Measurements from ENCODE around the gene P2RX3. TPM values are rescaled to one million over a fixed set of nuclear protein-coding genes. Genes with fewer than 3 reads are reported as not detected.
"Not testable (repeated sequence)": the region's sequence is repeated elsewhere in the genome, so short reads cannot be mapped to it uniquely, and the experiment has no call there.

Gene P2RX3
- total and polyA plus RNA-seq, 4 experiments from 2014 or later, result not detected

DNA sequence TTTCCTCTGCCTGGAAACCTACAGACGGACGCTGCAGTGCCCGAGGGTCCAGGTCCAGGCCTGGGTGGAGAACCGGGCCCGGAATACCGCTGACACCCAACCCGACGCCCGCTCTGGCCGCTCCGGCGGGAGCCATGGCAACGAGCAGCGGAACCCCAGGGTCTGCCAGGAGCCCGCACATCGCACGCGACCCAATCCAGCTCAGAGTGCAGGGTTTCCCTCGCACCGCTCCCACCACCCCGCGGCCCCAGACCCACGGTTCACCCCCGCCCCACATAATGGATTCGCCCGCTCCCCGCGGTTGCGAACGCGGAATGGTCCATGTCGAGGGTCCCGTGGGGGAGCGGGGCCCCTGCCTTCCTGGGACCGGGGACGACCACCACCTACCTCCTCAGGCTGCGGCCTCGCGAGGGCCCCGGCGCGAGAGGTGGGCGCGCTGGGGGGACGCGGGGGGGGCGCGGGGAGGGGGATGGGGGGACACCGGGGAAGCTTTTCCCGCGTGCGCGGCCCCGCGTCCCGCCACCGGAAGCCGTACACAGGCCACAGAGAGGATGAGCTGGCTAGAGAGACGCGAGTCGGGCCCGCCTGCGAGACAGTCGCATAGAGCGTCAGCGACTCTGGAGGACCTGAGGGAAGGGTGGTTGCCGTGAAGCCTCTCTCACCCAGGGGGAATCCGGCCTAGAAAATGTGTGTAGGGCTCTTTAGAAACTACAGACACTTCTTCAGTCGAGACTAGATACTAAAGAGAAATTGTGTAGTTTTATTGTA, 2.6 kb upstream of the P2RX3 start, which contains the start of gene SSRP1:
Gene SSRP1, minus strand, starts transcription at position 550 of the 768 bp plus-strand sequence. CDS start 771 bp downstream, outside the sequence.
- DNase-seq, result peak; percentile 87 to 92 (median 88)
- Mint-ChIP-seq H3K36me3 (peaks cover 27 to 47% of the 10 kb centered on the region in 2 donors), H3K4me3 (peak within 1 kb of the TSS; percentile 86 to 98 (median 94)), H3K9me3 (peaks cover 0 to 2% (median 0%) of the 10 kb centered on the region in 8 donors), H3K4me1 (peaks cover 23 to 29% (median 25%) of the 10 kb centered on the region in 4 donors), H3K27ac (peak within 1 kb of the TSS; percentile 96 to 99 (median 98)), H3K27me3 (no peaks in the 10 kb centered on the region)
- ChIA-PET POLR2A (ENCODE audit: partially characterized antibody) (interaction anchor here (0.7 to 6.6 kb wide), 14 partner anchors 10 to 1242 kb away, joined by 3 to 128 read pairs (median 4); partner anchors contain the start of genes MED19, SELENOH, SLC43A3 and TIMM10), CTCF (ENCODE audit: partially characterized antibody) (interaction anchor here (0.7 to 4.0 kb wide), 4 partner anchors 10 to 192 kb away, joined by 3 to 33 read pairs (median 14); partner anchors contain the start of gene TNKS1BP1)
- Histone ChIP-seq H3K9me3 (ENCODE audit: control insufficient read depth in 1 of 2, low read length in 2 of 2) (no peaks in the 10 kb centered on the region), H3K36me3 (ENCODE audit: insufficient read depth, low read length) (peaks cover 32% of the 10 kb centered on the region), H3K4me3 (ENCODE audit: low read length in 2 of 2) (peak within 1 kb of the TSS; percentile 55 to 87), H3K27ac (ENCODE audit: low read depth, low read length) (peak within 1 kb of the TSS; percentile 85), H3K27me3 (ENCODE audit: insufficient read depth, low read length) (no peaks in the 10 kb centered on the region), H3K4me1 (ENCODE audit: insufficient read depth, low read length) (peaks cover 25% of the 10 kb centered on the region)
- intact Hi-C loops (cut with micrococcal nuclease), result loop anchor here (1.0 to 2.0 kb wide), 5 partner anchors 10 to 1243 kb away; partner anchors contain the start of genes MED19, SELENOH, TIMM10 and TMX2

DNA sequence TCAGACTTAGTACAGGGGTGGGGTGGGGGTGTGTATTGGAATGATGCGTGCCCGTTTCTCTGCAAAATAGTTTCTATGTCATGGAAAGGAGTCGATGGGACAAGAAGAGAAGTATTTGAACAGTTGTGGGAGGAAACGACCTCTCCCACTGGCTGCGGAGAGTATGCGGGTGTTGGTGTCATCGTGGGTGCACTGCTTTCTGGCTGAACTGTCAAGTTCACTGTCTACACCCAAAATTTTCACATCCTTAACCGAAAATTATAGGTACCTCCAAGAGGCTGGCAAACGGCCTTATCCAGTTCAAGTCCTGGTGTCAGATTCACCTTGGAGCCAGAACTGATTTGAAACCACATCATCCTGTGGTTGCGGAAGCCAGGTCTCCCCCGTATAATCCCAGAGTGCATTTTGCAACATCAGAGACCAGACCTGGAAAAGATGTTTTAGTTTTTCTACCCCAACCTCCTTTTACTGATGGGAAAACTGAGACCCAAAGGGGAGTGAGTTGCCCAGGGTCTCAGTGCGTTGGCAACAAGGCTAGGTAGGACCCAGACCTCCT, 2.0 kb upstream of the P2RX3 start:
- peak overlapping the region; percentile 96 to 99 (median 98) for H3K27ac Mint-ChIP-seq
- POLR2A ChIA-PET (ENCODE audit: partially characterized antibody), result interaction anchor here (0.6 to 6.6 kb wide), 12 partner anchors 9 to 1242 kb away, joined by 3 to 128 read pairs (median 4); partner anchors contain the start of genes SELENOH, SLC43A3, TIMM10 and TNKS1BP1
- Histone ChIP-seq H3K27ac (ENCODE audit: low read depth, low read length) (peak overlapping the region; percentile 85), H3K9me3 (ENCODE audit: control insufficient read depth in 1 of 2, low read length in 2 of 2) (no peaks in the 10 kb centered on the region), H3K4me3 (ENCODE audit: low read length in 2 of 2) (peak overlapping the region; percentile 55 to 87), H3K27me3 (ENCODE audit: insufficient read depth, low read length) (no peaks in the 10 kb centered on the region), H3K4me1 (ENCODE audit: insufficient read depth, low read length) (peaks cover 25% of the 10 kb centered on the region), H3K36me3 (ENCODE audit: insufficient read depth, low read length) (peaks cover 25% of the 10 kb centered on the region)
- H3K9me3 Mint-ChIP-seq, result peaks cover 0 to 2% (median 0%) of the 10 kb centered on the region in 8 donors
- no peaks in the 10 kb centered on the region for H3K27me3 Mint-ChIP-seq
- CTCF ChIA-PET (ENCODE audit: partially characterized antibody), result interaction anchor here (0.6 to 4.0 kb wide), 8 partner anchors 10 to 308 kb away, joined by 3 to 33 read pairs (median 5); partner anchors contain the start of gene TNKS1BP1
- peak overlapping the region; percentile 86 to 98 (median 93) for H3K4me3 Mint-ChIP-seq
- H3K36me3 Mint-ChIP-seq, result peaks cover 21 to 40% of the 10 kb centered on the region in 2 donors
- peaks cover 23 to 29% (median 25%) of the 10 kb centered on the region in 4 donors for H3K4me1 Mint-ChIP-seq
- intact Hi-C loops (cut with micrococcal nuclease), result no loop called here
- DNase-seq, result no peak

DNA sequence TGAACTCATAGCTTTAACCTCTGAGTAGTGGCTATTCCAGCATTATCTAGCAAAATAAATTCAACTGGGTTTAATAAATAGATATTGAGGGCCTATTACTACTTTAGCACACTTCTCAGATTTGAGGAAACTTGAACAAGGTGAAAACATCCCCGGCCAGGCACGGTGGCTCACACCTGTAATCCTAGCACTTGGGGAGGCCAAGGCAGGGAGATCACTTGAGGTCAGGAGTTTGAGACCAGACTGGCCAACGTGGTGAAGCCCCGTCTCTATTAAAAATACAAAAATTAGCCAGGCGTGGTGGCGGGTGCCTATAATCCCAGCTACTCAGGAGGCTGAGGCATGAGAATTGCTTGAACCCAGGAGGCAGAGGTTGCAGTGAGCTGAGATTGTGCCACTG, 1.3 kb upstream of the P2RX3 start:
- peak overlapping the region; percentile 96 to 99 (median 98) for H3K27ac Mint-ChIP-seq
- H3K9me3 Mint-ChIP-seq; intact Hi-C loops (cut with micrococcal nuclease); H3K4me3 ChIP-seq (ENCODE audit: low read length in 2 of 2); DNase-seq; H3K9me3 ChIP-seq (ENCODE audit: control insufficient read depth in 1 of 2, low read length in 2 of 2); H3K27me3 Mint-ChIP-seq; H3K27me3 ChIP-seq (ENCODE audit: insufficient read depth, low read length): not testable (repeated sequence)
- H3K4me1 ChIP-seq (ENCODE audit: insufficient read depth, low read length), result peaks cover 25% of the 10 kb centered on the region
- H3K27ac ChIP-seq (ENCODE audit: low read depth, low read length), result peak overlapping the region; percentile 85
- peaks cover 15 to 34% of the 10 kb centered on the region in 2 donors for H3K36me3 Mint-ChIP-seq
- peaks cover 18% of the 10 kb centered on the region for H3K36me3 ChIP-seq (ENCODE audit: insufficient read depth, low read length)
- CTCF ChIA-PET (ENCODE audit: partially characterized antibody), result interaction anchor here (0.6 to 4.0 kb wide), 9 partner anchors 11 to 307 kb away, joined by 3 to 33 read pairs (median 6); partner anchors contain the start of gene TNKS1BP1
- H3K4me3 Mint-ChIP-seq, result peak overlapping the region in 7 of 8 donors; percentile 86 to 98 (median 93)
- peaks cover 23 to 29% (median 25%) of the 10 kb centered on the region in 4 donors for H3K4me1 Mint-ChIP-seq
- POLR2A ChIA-PET (ENCODE audit: partially characterized antibody), result interaction anchor here (0.6 to 6.6 kb wide), 5 partner anchors 12 to 1241 kb away, joined by 3 to 128 read pairs (median 3); partner anchors contain the start of gene TNKS1BP1

DNA sequence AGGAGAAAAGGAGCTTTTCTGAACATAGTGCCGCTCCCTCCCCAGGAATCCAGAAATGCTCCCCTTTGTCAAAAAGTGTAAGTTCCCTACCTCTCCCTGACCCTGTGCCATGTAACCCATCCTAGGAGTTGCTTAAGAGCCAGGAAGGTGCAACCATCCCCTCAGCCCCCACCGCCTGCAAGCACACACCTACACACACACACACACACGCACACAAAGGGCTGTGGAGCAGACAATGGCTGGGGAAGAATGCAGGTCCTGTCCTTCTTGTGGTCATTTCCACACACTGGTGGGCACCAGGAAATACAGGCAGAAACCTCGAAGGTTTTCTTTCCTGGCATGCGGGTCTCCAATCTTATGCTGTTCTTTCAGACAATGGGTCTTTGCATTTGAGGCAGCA, 1.2 kb downstream of the P2RX3 start:
- H3K4me1 Mint-ChIP-seq, result peaks cover 14 to 22% (median 19%) of the 10 kb centered on the region in 4 donors
- intact Hi-C loops (cut with micrococcal nuclease), result no loop called here
- ChIA-PET CTCF (ENCODE audit: partially characterized antibody) (interaction anchor here (1.6 kb wide), 1 partner anchor 119 kb away, joined by 3 read pairs; no protein-coding TSS in a partner anchor), POLR2A (ENCODE audit: partially characterized antibody) (interaction anchor here (1.3 kb wide), 1 partner anchor 192 kb away, joined by 3 read pairs; the partner anchor contains the start of gene TIMM10)
- H3K9me3 ChIP-seq (ENCODE audit: control insufficient read depth in 1 of 2, low read length in 2 of 2), result no peaks in the 10 kb centered on the region
- H3K27ac ChIP-seq (ENCODE audit: low read depth, low read length), result no peak overlapping the region
- peaks cover 18% of the 10 kb centered on the region for H3K4me1 ChIP-seq (ENCODE audit: insufficient read depth, low read length)
- peaks cover 0 to 12% of the 10 kb centered on the region in 2 donors for H3K36me3 Mint-ChIP-seq
- H3K27me3 Mint-ChIP-seq, result no peaks in the 10 kb centered on the region
- H3K4me3 Mint-ChIP-seq, result peak overlapping the region in 1 of 8 donors; percentile 17
- H3K27me3 ChIP-seq (ENCODE audit: insufficient read depth, low read length), result no peaks in the 10 kb centered on the region
- peak overlapping the region in 1 of 7 donors; percentile 89 for H3K27ac Mint-ChIP-seq
- H3K36me3 ChIP-seq (ENCODE audit: insufficient read depth, low read length), result no peaks in the 10 kb centered on the region
- no peak for DNase-seq
- H3K4me3 ChIP-seq (ENCODE audit: low read length in 2 of 2), result no peak overlapping the region
- peaks cover 0 to 2% (median 0%) of the 10 kb centered on the region in 8 donors for H3K9me3 Mint-ChIP-seq

DNA sequence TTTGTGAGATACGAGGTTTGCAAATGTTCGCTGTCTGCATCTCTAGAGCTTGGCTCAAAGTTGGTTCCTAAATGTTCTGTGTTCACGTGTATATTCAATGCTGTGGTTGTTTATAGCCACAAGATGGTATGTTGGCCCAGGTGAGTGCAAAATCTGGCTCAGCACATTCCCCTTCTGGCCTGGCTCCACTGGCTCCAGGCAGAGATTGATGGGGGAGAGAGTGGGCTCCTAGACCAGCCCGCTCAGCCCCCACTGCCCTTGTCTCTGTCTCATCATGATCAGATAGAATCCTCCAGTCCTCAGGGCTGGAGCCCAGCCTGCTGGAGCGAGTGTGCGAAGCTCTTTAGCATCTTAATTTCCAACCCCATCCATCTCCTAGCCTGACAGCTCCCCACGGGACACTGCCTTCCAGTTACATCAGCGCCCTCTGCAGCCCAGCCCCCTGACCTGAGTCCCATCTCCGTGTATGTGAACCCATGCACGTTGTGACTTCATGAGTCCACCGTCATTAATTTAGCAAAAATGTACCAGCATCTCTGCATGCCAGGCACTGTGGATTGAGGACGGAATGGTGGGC, 2.0 kb downstream of the P2RX3 start:
- Mint-ChIP-seq H3K9me3 (peaks cover 0 to 2% (median 0%) of the 10 kb centered on the region in 8 donors), H3K4me1 (peaks cover 7 to 14% (median 11%) of the 10 kb centered on the region in 4 donors), H3K27ac (peak overlapping the region in 1 of 7 donors; percentile 5), H3K36me3 (peaks cover 0 to 4% of the 10 kb centered on the region in 2 donors), H3K27me3 (no peaks in the 10 kb centered on the region), H3K4me3 (no peak overlapping the region)
- ChIA-PET CTCF (ENCODE audit: partially characterized antibody) (no interaction called here), POLR2A (ENCODE audit: partially characterized antibody) (no interaction called here)
- H3K36me3 ChIP-seq (ENCODE audit: insufficient read depth, low read length), result no peaks in the 10 kb centered on the region
- peaks cover 10% of the 10 kb centered on the region for H3K4me1 ChIP-seq (ENCODE audit: insufficient read depth, low read length)
- no peak for DNase-seq
- H3K27ac ChIP-seq (ENCODE audit: low read depth, low read length), result no peak overlapping the region
- H3K4me3 ChIP-seq (ENCODE audit: low read length in 2 of 2), result no peak overlapping the region
- H3K9me3 ChIP-seq (ENCODE audit: control insufficient read depth in 1 of 2, low read length in 2 of 2), result no peaks in the 10 kb centered on the region
- intact Hi-C loops (cut with micrococcal nuclease), result loop anchor here (10.0 kb wide), 1 partner anchor 1335 kb away; no protein-coding TSS in a partner anchor
- H3K27me3 ChIP-seq (ENCODE audit: insufficient read depth, low read length), result no peaks in the 10 kb centered on the region

GRCh38 chr11:57341250-57341808, 3.2 kb downstream of the P2RX3 start:
- Mint-ChIP-seq H3K9me3 (no peaks in the 10 kb centered on the region), H3K4me3 (peak overlapping the region in 1 of 8 donors; percentile 34), H3K36me3 (no peaks in the 10 kb centered on the region), H3K4me1 (peaks cover 4 to 5% (median 5%) of the 10 kb centered on the region in 4 donors), H3K27me3 (no peaks in the 10 kb centered on the region), H3K27ac (no peak overlapping the region)
- ChIA-PET CTCF (ENCODE audit: partially characterized antibody) (interaction anchor here (1.1 kb wide), 1 partner anchor 116 kb away, joined by 3 read pairs; no protein-coding TSS in a partner anchor), POLR2A (ENCODE audit: partially characterized antibody) (no interaction called here)
- no peak overlapping the region for H3K27ac ChIP-seq (ENCODE audit: low read depth, low read length)
- no peak for DNase-seq
- H3K27me3 ChIP-seq (ENCODE audit: insufficient read depth, low read length), result no peaks in the 10 kb centered on the region
- H3K9me3 ChIP-seq (ENCODE audit: control insufficient read depth in 1 of 2, low read length in 2 of 2), result no peaks in the 10 kb centered on the region
- no peak overlapping the region for H3K4me3 ChIP-seq (ENCODE audit: low read length in 2 of 2)
- intact Hi-C loops (cut with micrococcal nuclease), result loop anchor here (10.0 kb wide), 1 partner anchor 1333 kb away; no protein-coding TSS in a partner anchor
- H3K36me3 ChIP-seq (ENCODE audit: insufficient read depth, low read length), result no peaks in the 10 kb centered on the region
- H3K4me1 ChIP-seq (ENCODE audit: insufficient read depth, low read length), result peaks cover 10% of the 10 kb centered on the region

Measured in CD4-positive, alpha-beta memory T cell (primary cell).